K562 (cell line): ENCODE data around the gene ARMH3. TPM values are rescaled to one million over a fixed set of nuclear protein-coding genes. Genes with fewer than 3 reads are reported as not detected.

ENCODE experiments used
- ATAC-seq: fragments of 200-7000 bp; cut with Tn5 transposase; 3 replicates; pipeline ENCODE4 v1.9.1; 2020; ENCODE audit warnings: moderate library complexity
- BruUV-seq: library from RNA; stranded (reverse); fragments of 400-500 nt; replicated peaks from 2 replicates; lab custom pipeline; 2021; lab: Mats Ljungman, UMichigan
- CTCF ChIA-PET: fragments of 300-600 bp; formaldehyde crosslinking; extraction: SDS; loops from one replicate; lab custom pipeline; 2021; ENCODE audit warnings: low intra/inter-chr PET ratio; lab: Yijun Ruan, JAX
- POLR2A ChIA-PET: fragments of 300-600, 350-650 bp; sonication (Branson Sonifier 250); formaldehyde crosslinking; extraction: SDS; loops from one replicate; lab custom pipeline; 2021; ENCODE audit warnings: antibody characterized with exemption, inconsistent platforms; lab: Yijun Ruan, JAX
- DNase-seq, 4 experiments: peaks; one replicate each; pipeline versions ENCODE4 v3.0.0 to v3.0.0-alpha.2; 2011 to 2018; ENCODE audit warnings: low spot score in 3 of 4, mixed read lengths in 3 of 4; ENCODE audit errors: extremely low read depth in 1 of 4
- FAIRE-seq: peaks from 2 replicates; lab custom pipeline; 2011; peaks lifted over from hg19 to GRCh38; lab: Jason Lieb, UNC
- H2AFZ ChIP-seq: 2 replicates; pipeline ENCODE4 v1.6.0; 2011; ENCODE audit warnings: low read depth, low read length, control low read depth, inconsistent platforms
- H3K27ac ChIP-seq: fragments of 200-600 bp; 3 replicates; pipeline ENCODE4 v1.8.0; 2011; ENCODE audit warnings: low read depth, mild to moderate bottlenecking, control low read depth, inconsistent platforms, low read length, moderate library complexity, mixed read lengths; ENCODE audit errors: extremely low read depth
- H3K27me3 ChIP-seq, 2 experiments: fragments of 300-600 bp in 1 of 2; 2 replicates in 1 of 2; 3 replicates in 1 of 2; pipeline versions ENCODE4 v1.6.0 to v1.8.0; 2011; ENCODE audit warnings: inconsistent platforms in 2 of 2, low read length in 2 of 2, mild to moderate bottlenecking in 1 of 2, mixed read lengths in 1 of 2, moderate library complexity in 1 of 2; ENCODE audit not compliant: control insufficient read depth in 2 of 2, insufficient read depth in 2 of 2
- H3K36me3 ChIP-seq: fragments of 300-600 bp; 3 replicates; pipeline ENCODE4 v1.8.0; 2011; ENCODE audit warnings: mild to moderate bottlenecking, low read length, inconsistent platforms; ENCODE audit not compliant: control insufficient read depth, insufficient read depth
- H3K4me1 ChIP-seq, 2 experiments: fragments of 200-600 bp in 1 of 2; replicated peaks in 1 of 2; 2 replicates in 1 of 2; 3 replicates in 1 of 2; pipeline versions ENCODE4 v1.5.1 to v1.8.0; 2011; ENCODE audit warnings: inconsistent platforms in 2 of 2, low read length in 2 of 2, mild to moderate bottlenecking in 1 of 2, mixed read lengths in 1 of 2, moderate library complexity in 1 of 2; ENCODE audit not compliant: control insufficient read depth in 2 of 2, insufficient read depth in 2 of 2
- H3K4me2 ChIP-seq: 2 replicates; pipeline ENCODE4 v1.6.1; 2011; ENCODE audit warnings: low read length, control low read depth, inconsistent platforms, mixed read lengths; ENCODE audit not compliant: insufficient read depth
- H3K4me3 ChIP-seq: fragments of 200-600 bp; sonication (generic), shearing (Covaris generic); 2 replicates; pipeline ENCODE4 v1.5.1; 2016; ENCODE audit warnings: control low read depth, inconsistent platforms
- H3K79me2 ChIP-seq: fragments of 200-600 bp; 3 replicates; pipeline ENCODE4 v1.8.0; 2011; ENCODE audit warnings: low read length, inconsistent platforms; ENCODE audit not compliant: control insufficient read depth, insufficient read depth
- H3K9ac ChIP-seq, 2 experiments: 2 replicates each; pipeline versions ENCODE4 v1.6.0 to v1.6.1; 2011; ENCODE audit warnings: low read depth in 2 of 2, low read length in 2 of 2, control low read depth in 1 of 2, inconsistent platforms in 1 of 2, mild to moderate bottlenecking in 1 of 2, mixed read lengths in 1 of 2; ENCODE audit not compliant: insufficient read depth in 1 of 2
- H3K9me1 ChIP-seq: one replicate; pipeline ENCODE4 v1.6.0; 2011; ENCODE audit warnings: inconsistent platforms, mild to moderate bottlenecking, low read length, moderate library complexity; ENCODE audit not compliant: control insufficient read depth, insufficient read depth
- H3K9me3 ChIP-seq: replicated peaks from 2 replicates; pipeline ENCODE4 v1.5.1; 2011; ENCODE audit warnings: low read depth, low read length, inconsistent platforms; ENCODE audit not compliant: control insufficient read depth, insufficient read depth
- H4K20me1 ChIP-seq: replicated peaks from 2 replicates; pipeline ENCODE4 v1.6.1; 2011; ENCODE audit warnings: low read length, inconsistent platforms, mixed read lengths; ENCODE audit not compliant: control insufficient read depth, insufficient read depth
- EGR1 ChIP-seq: fragments of 450-650 bp; conservative IDR thresholded peaks from 2 replicates; pipeline ENCODE4 v1.6.1; 2017; ENCODE audit warnings: mild to moderate bottlenecking
- GTF2F1 ChIP-seq: IDR thresholded peaks from 2 replicates; pipeline ENCODE4 v1.6.1; 2011; ENCODE audit warnings: low read depth, low read length, improper control_type of control experiment
- GTF3C2 ChIP-seq: IDR thresholded peaks from 3 replicates; pipeline ENCODE4 v1.6.1; 2011; ENCODE audit warnings: borderline replicate concordance, mild to moderate bottlenecking, moderate library complexity; ENCODE audit not compliant: insufficient read length; ENCODE audit errors: extremely low read depth
- MCM7 ChIP-seq, 2 experiments: fragments of 450-650 bp; IDR thresholded peaks; 2 replicates each; pipeline ENCODE4 v1.6.1; 2016 to 2018
- POLR2AphosphoS2 ChIP-seq: IDR thresholded peaks from 2 replicates; pipeline ENCODE4 v1.6.1; 2012; ENCODE audit warnings: low read length, improper control_type of control experiment
- POLR2G ChIP-seq: fragments of 200-400 bp; formaldehyde crosslinking; IDR thresholded peaks from 2 replicates; pipeline ENCODE4 v1.6.1; 2017; ENCODE audit warnings: low read depth, mild to moderate bottlenecking, antibody characterized with exemption, low read length, moderate library complexity
- THAP7 ChIP-seq: fragments of 250-450 bp; sonication (Bioruptor Pico); IDR thresholded peaks from 2 replicates; pipeline ENCODE4 v1.5.0; 2021
- XRCC5 ChIP-seq: fragments of 200-400 bp; formaldehyde crosslinking; IDR thresholded peaks from 2 replicates; pipeline ENCODE4 v1.6.1; 2017; ENCODE audit warnings: low read depth, mild to moderate bottlenecking, low read length
- ZBTB26 ChIP-seq: fragments of 450-650 bp; formaldehyde crosslinking; IDR thresholded peaks from 2 replicates; pipeline ENCODE4 v1.4.0; 2022; ENCODE audit warnings: missing genetic modification characterization
- ZNF263 ChIP-seq: sonication (generic); formaldehyde crosslinking; IDR thresholded peaks from 2 replicates; pipeline ENCODE4 v1.8.0; 2022; ENCODE audit warnings: mild to moderate bottlenecking, missing genetic modification reagents, borderline replicate concordance
- ZNF41 ChIP-seq: fragments of 250-450 bp; sonication (Bioruptor Pico); conservative IDR thresholded peaks from 2 replicates; pipeline ENCODE4 v1.4.0; 2020; ENCODE audit warnings: mild to moderate bottlenecking
- WGBS: fragments of 100-300 bp; shearing (Covaris generic); methylation state at CpG from one replicate; pipeline ENCODE4 v1.1.6; 2016; ENCODE audit warnings: low coverage, mixed read lengths; ENCODE audit not compliant: insufficient coverage; ENCODE audit errors: missing lambda C conversion rate; 5-methylcytosine and 5-hydroxymethylcytosine counted together
- in situ Hi-C: fragments of 300-500 bp; cut with MboI; formaldehyde crosslinking; loops from 4 replicates; pipeline ENCODE4 v1.15.0; 2018; ENCODE audit warnings: inconsistent platforms, mixed read lengths
- intact Hi-C: fragments of 100-400 bp; cut with micrococcal nuclease; formaldehyde crosslinking; loops from 2 replicates; pipeline ENCODE4 v1.14.2; 2022
- polyA plus RNA-seq, 8 experiments: library from polyadenylated mRNA; depleted of rRNA in 4 of 8; stranded (reverse) in 5 of 8; unstranded in 3 of 8; fragments of >200 nt; fragmentation: Nextera tagmentation in 2 of 8; fragmentation: Illumina TruSeq in 1 of 8; extraction: Ambion mirVana in 2 of 8; extraction: Trizol in 1 of 8; gene quantifications; 2 replicates each; pipeline versions ENCODE4 v1.2.1 to v1.2.3, GENCODE V29; 2011 to 2014; ENCODE audit warnings: inconsistent platforms in 1 of 8, missing spikeins in 1 of 8
- total RNA-seq, 7 experiments: library from RNA; depleted of rRNA in 6 of 7; stranded (reverse); fragments of >200 nt in 6 of 7; fragmentation: Illumina TruSeq in 2 of 7; extraction: Trizol in 2 of 7; gene quantifications; 2 replicates each; pipeline versions ENCODE4 v1.2.1 to v1.2.3, GENCODE V29; 2011 to 2021; ENCODE audit warnings: low replicate concordance in 1 of 7

The ARMH3 gene
- total and polyA plus RNA-seq, 9 of the 15 experiments (the other 6 are each of a cell fraction or from before 2014, with no cell fraction given) = 0.29 to 0.73 TPM; not detected in 7

GRCh38 chr10:101839416-101840063 lies 216.4 kb downstream of the ARMH3 start:
- ChIA-PET CTCF (interaction anchor here (0.6 to 2.5 kb wide), 3 partner anchors 197 to 233 kb away, joined by 5 to 29 read pairs (median 5); no protein-coding TSS in a partner anchor), POLR2A (interaction anchor here (0.6 to 2.1 kb wide), 3 partner anchors 26 to 216 kb away, joined by 3 to 10 read pairs (median 6); partner anchors contain the start of gene ARMH3)
- Histone ChIP-seq H4K20me1 (0 out of 2 replicates have a peak, but pooled peaks cover 5% of the 10 kb centered on the region), H3K9me1 (no peaks in the 10 kb centered on the region), H3K27ac (no peak overlapping the region), H3K36me3 (peaks cover 4% of the 10 kb centered on the region; the same call in 1 of the 3 replicates), H2AFZ (no peak overlapping the region), H3K4me1 (peaks cover 7 to 23% of the 10 kb centered on the region in 2 experiments; a peak in 4 of 5 replicates), H3K4me2 (peak overlapping the region; percentile 41), H3K27me3 (no peaks in the 10 kb centered on the region), H3K9ac (0 out of 4 replicates have a peak overlapping the region, but pooled peaks of 1 of the 2 experiments have one; percentile 8), H3K9me3 (no peaks in the 10 kb centered on the region), H3K4me3 (peak overlapping the region; percentile 11; the same call in 1 of the 2 replicates), H3K79me2 (no peaks in the 10 kb centered on the region)
- ATAC-seq (peak; percentile 81), DNase-seq (peak; percentile 57 to 85 (median 80)), FAIRE-seq (no peak)
- WGBS = 38% methylated on average over 6 of the region's 36 CpGs
- intact Hi-C loops = loop anchor here (5.0 to 10.0 kb wide), 2 partner anchors 218 to 275 kb away; partner anchors contain the start of gene ARMH3
- no TSS peak for BruUV-seq
- in situ Hi-C loops = loop anchor here (5.0 to 25.0 kb wide), 6 partner anchors 203 to 773 kb away; partner anchors contain the start of genes ACTR1A, CUEDC2 and SUFU
- TF ChIP-seq ZNF263 (CRISPR knock-in tag) (no peak), POLR2AphosphoS2 (no peak), ZNF41 (no peak), THAP7 (CRISPR knock-in tag) (no peak), GTF2F1 (no peak), ZBTB26 (no peak), MCM7 (IDR thresholded peaks at IDR 0.05) (no peak), POLR2G (peak; percentile 64; the same call in 1 of the 2 replicates), XRCC5 (no peak), EGR1 (peak; percentile 88), GTF3C2 (no peak)
